GM12878 (cell line): Measurements from ENCODE around the gene CFAP161. TPM values are rescaled to one million over a fixed set of nuclear protein-coding genes. Genes with fewer than 3 reads are reported as not detected.

Experiments used
- ATAC-seq: fragments of 200-7000 bp; cut with Tn5 transposase; 3 replicates; pipeline ENCODE4 v1.9.1; 2020; ENCODE audit warnings: mild to moderate bottlenecking, moderate library complexity
- BruUV-seq: library from RNA; stranded (reverse); fragments of 400-500 nt; replicated peaks from 2 replicates; lab custom pipeline; 2021; lab: Mats Ljungman, UMichigan
- CTCF ChIA-PET: fragments of 300-600 bp; sonication (Branson Sonifier 250); formaldehyde crosslinking; extraction: SDS; loops from one replicate; lab custom pipeline; 2021; ENCODE audit warnings: inconsistent platforms; lab: Yijun Ruan, JAX
- POLR2A ChIA-PET: fragments of 350-600 bp; formaldehyde crosslinking; extraction: SDS; loops from one replicate; lab custom pipeline; 2021; ENCODE audit warnings: inconsistent platforms; lab: Charles Lee
- RAD21 ChIA-PET: fragments of 300-600 bp; sonication (Branson Sonifier 250); formaldehyde crosslinking; loops from one replicate; lab custom pipeline; 2023; ENCODE audit warnings: antibody characterized with exemption; ENCODE audit not compliant: unreplicated experiment; lab: Charles Lee
- SMC1A ChIA-PET: fragments of 300-600 bp; sonication (Branson Sonifier 250); formaldehyde crosslinking; loops from one replicate; lab custom pipeline; 2023; ENCODE audit not compliant: unreplicated experiment, uncharacterized antibody; lab: Charles Lee
- DNase-seq: peaks from one replicate; pipeline ENCODE4 v3.0.0-alpha.2; 2011; ENCODE audit warnings: low read depth, low spot score
- FAIRE-seq: peaks from 3 replicates; lab custom pipeline; 2011; peaks lifted over from hg19 to GRCh38; lab: Jason Lieb, UNC
- H2AFZ ChIP-seq: 2 replicates; pipeline ENCODE4 v1.6.0; 2011; ENCODE audit warnings: low read depth, low read length, control low read depth; ENCODE audit not compliant: control insufficient read depth
- H3K27ac ChIP-seq: 2 replicates; pipeline ENCODE4 v1.5.1; 2011; ENCODE audit warnings: control low read depth; ENCODE audit not compliant: control insufficient read depth, insufficient read depth
- H3K27me3 ChIP-seq, 2 experiments: replicated peaks in 1 of 2; 2 replicates each; pipeline versions ENCODE4 v1.6.0 to v1.6.1; 2011; ENCODE audit warnings: low read length in 1 of 2; ENCODE audit not compliant: control insufficient read depth in 2 of 2, insufficient read depth in 2 of 2
- H3K36me3 ChIP-seq, 2 experiments: 2 replicates each; pipeline ENCODE4 v1.5.1; 2011; ENCODE audit warnings: low read length in 1 of 2; ENCODE audit not compliant: control insufficient read depth in 2 of 2, insufficient read depth in 2 of 2
- H3K4me1 ChIP-seq: 2 replicates; pipeline ENCODE4 v1.6.1; 2011; ENCODE audit warnings: mild to moderate bottlenecking, low read length, moderate library complexity, mixed read lengths; ENCODE audit not compliant: control insufficient read depth, insufficient read depth
- H3K4me2 ChIP-seq: 2 replicates; pipeline ENCODE4 v1.6.0; 2011; ENCODE audit warnings: control low read depth; ENCODE audit not compliant: control insufficient read depth, insufficient read depth
- H3K4me3 ChIP-seq: fragments of 200-600 bp; sonication (generic); 2 replicates; pipeline ENCODE4 v1.5.1; 2016
- H3K79me2 ChIP-seq: 2 replicates; pipeline ENCODE4 v1.6.0; 2011; ENCODE audit warnings: low read length; ENCODE audit not compliant: control insufficient read depth, insufficient read depth
- H3K9ac ChIP-seq: 2 replicates; pipeline ENCODE4 v1.8.0; 2011; ENCODE audit warnings: low read length, control low read depth, mixed read lengths; ENCODE audit not compliant: control insufficient read depth, insufficient read depth
- H3K9me3 ChIP-seq: replicated peaks from 3 replicates; pipeline ENCODE4 v1.5.1; 2011; ENCODE audit warnings: mild to moderate bottlenecking, low read length; ENCODE audit not compliant: control insufficient read depth, insufficient read depth
- H4K20me1 ChIP-seq: 2 replicates; pipeline ENCODE4 v1.6.0; 2011; ENCODE audit not compliant: control insufficient read depth, insufficient read depth
- CEBPB ChIP-seq, 2 experiments: fragments of 150-350 bp in 1 of 2; IDR thresholded peaks; 2 replicates each; pipeline ENCODE4 v1.6.1; 2012 to 2014; ENCODE audit warnings: low read depth in 2 of 2, low read length in 2 of 2, borderline replicate concordance in 1 of 2, inconsistent platforms in 1 of 2
- E2F8 ChIP-seq: fragments of 450-650 bp; IDR thresholded peaks from 2 replicates; pipeline ENCODE4 v1.6.1; 2018; ENCODE audit warnings: mild to moderate bottlenecking, low read depth, moderate library complexity; ENCODE audit not compliant: partially characterized antibody
- ELK1 ChIP-seq: IDR thresholded peaks from 2 replicates; pipeline ENCODE4 v1.6.1; 2012; ENCODE audit warnings: low read depth, low read length, improper control_type of control experiment
- EZH2 ChIP-seq: IDR thresholded peaks from 2 replicates; pipeline ENCODE4 v1.6.1; 2012; ENCODE audit warnings: low read depth, mild to moderate bottlenecking, control low read depth, inconsistent platforms, low read length, borderline replicate concordance; ENCODE audit not compliant: control insufficient read depth
- HCFC1 ChIP-seq: fragments of 150-350 bp; IDR thresholded peaks from 2 replicates; pipeline ENCODE4 v1.6.1; 2014; ENCODE audit warnings: low read length
- IRF4 ChIP-seq: IDR thresholded peaks from 2 replicates; pipeline ENCODE4 v1.6.1; 2011; ENCODE audit warnings: low read depth, low read length
- LARP7 ChIP-seq: fragments of 450-650 bp; IDR thresholded peaks from 2 replicates; pipeline ENCODE4 v1.6.1; 2017; ENCODE audit warnings: mild to moderate bottlenecking
- MLLT1 ChIP-seq: fragments of 450-650 bp; IDR thresholded peaks from 2 replicates; pipeline ENCODE4 v1.6.1; 2016; ENCODE audit warnings: mild to moderate bottlenecking
- PML ChIP-seq: IDR thresholded peaks from 2 replicates; pipeline ENCODE4 v1.6.1; 2012; ENCODE audit warnings: low read length, inconsistent platforms
- RCOR1 ChIP-seq: conservative IDR thresholded peaks from 2 replicates; pipeline ENCODE4 v1.6.1; 2012; ENCODE audit warnings: low read depth, low read length, improper control_type of control experiment
- SIX5 ChIP-seq: IDR thresholded peaks from 2 replicates; pipeline ENCODE4 v1.6.1; 2011; ENCODE audit warnings: mild to moderate bottlenecking, low read depth, low read length, moderate library complexity; ENCODE audit not compliant: severe bottlenecking
- SUPT20H ChIP-seq: IDR thresholded peaks from 2 replicates; pipeline ENCODE4 v1.6.1; 2011; ENCODE audit warnings: low read depth, mild to moderate bottlenecking, low read length, moderate library complexity, borderline replicate concordance; ENCODE audit not compliant: control insufficient read depth
- TCF7 ChIP-seq: IDR thresholded peaks from 2 replicates; pipeline ENCODE4 v1.6.1; 2014; ENCODE audit warnings: antibody characterized with exemption, borderline replicate concordance
- ZNF592 ChIP-seq: fragments of 450-650 bp; IDR thresholded peaks from 2 replicates; pipeline ENCODE4 v1.6.1; 2017; ENCODE audit warnings: mild to moderate bottlenecking, moderate library complexity
- ZZZ3 ChIP-seq: IDR thresholded peaks from 2 replicates; pipeline ENCODE4 v1.6.1; 2011; ENCODE audit warnings: low read depth; ENCODE audit not compliant: control insufficient read depth, insufficient read length
- WGBS: methylation state at CpG from one replicate; pipeline ENCODE4 v1.1.6; 2016; ENCODE audit warnings: low lambda C conversion rate; ENCODE audit not compliant: insufficient replicate concordance, insufficient coverage; ENCODE audit errors: missing lambda C conversion rate; 5-methylcytosine and 5-hydroxymethylcytosine counted together
- in situ Hi-C: fragments of 300-500 bp; cut with MboI; formaldehyde crosslinking; loops from 9 replicates; pipeline ENCODE4 v1.14.3; 2018; ENCODE audit warnings: mixed read lengths
- intact Hi-C: fragments of 100-400 bp; cut with micrococcal nuclease; formaldehyde crosslinking; loops from one replicate; pipeline ENCODE4 v1.14.2; 2022; ENCODE audit not compliant: unreplicated experiment
- polyA plus RNA-seq, 11 experiments: library from polyadenylated mRNA; depleted of rRNA in 4 of 11; unstranded in 6 of 11; stranded (reverse) in 5 of 11; fragments of >200 nt; fragmentation: Nextera tagmentation in 4 of 11; fragmentation: Illumina TruSeq in 1 of 11; extraction: Ambion mirVana in 4 of 11; extraction: Trizol in 1 of 11; gene quantifications; 1 replicate in 1 of 11; 2 replicates in 10 of 11; pipeline versions ENCODE4 v1.2.1 to v1.2.3, GENCODE V29; 2011 to 2016; ENCODE audit warnings: inconsistent platforms in 2 of 11, missing spikeins in 2 of 11, low read depth in 1 of 11
- total RNA-seq, 4 experiments: library from RNA; depleted of rRNA in 3 of 4; stranded (reverse); fragments of >200 nt in 3 of 4; fragmentation: Illumina TruSeq in 1 of 4; extraction: Trizol in 1 of 4; gene quantifications; 2 replicates each; pipeline versions ENCODE4 v1.2.1 to v1.2.3, GENCODE V29; 2013 to 2021

The CFAP161 gene
- total and polyA plus RNA-seq, 10 of the 15 experiments (the other 5 are each of a cell fraction or from before 2014, with no cell fraction given), result 0.31 TPM; not detected in 9

- Histone ChIP-seq H2AFZ (no peak overlapping the region), H3K79me2 (no peaks in the 10 kb centered on the region), H3K36me3 (no peaks in the 10 kb centered on the region), H3K9me3 (no peaks in the 10 kb centered on the region), H4K20me1 (no peaks in the 10 kb centered on the region), H3K4me3 (no peak overlapping the region), H3K27me3 (no peaks in the 10 kb centered on the region; a peak in 1 of 4 replicates), H3K4me1 (no peaks in the 10 kb centered on the region), H3K9ac (no peak overlapping the region), H3K4me2 (no peak overlapping the region), H3K27ac (no peak overlapping the region)
- BruUV-seq, result no TSS peak
- WGBS, result 42% methylated on average over 3 of the region's 3 CpGs
- intact Hi-C loops, result no loop called here
- FAIRE-seq (no peak), ATAC-seq (no peak), DNase-seq (no peak)
- in situ Hi-C loops, result no loop called here
- ChIA-PET CTCF (interaction anchor here (2.1 kb wide), 1 partner anchor 74 kb away, joined by 12 read pairs; no protein-coding TSS in a partner anchor), SMC1A (interaction anchor here (1.0 kb wide), 1 partner anchor 75 kb away, joined by 3 read pairs; no protein-coding TSS in a partner anchor), RAD21 (no interaction called here), POLR2A (no interaction called here)
- TF ChIP-seq SIX5, result no peak
- no peak for TF ChIP-seq ELK1
- no peak for TF ChIP-seq PML
- TF ChIP-seq ZZZ3, result no peak
- TF ChIP-seq LARP7, result no peak
- no peak for TF ChIP-seq EZH2
- no peak for TF ChIP-seq MLLT1
- TF ChIP-seq IRF4, result no peak
- TF ChIP-seq CEBPB (IDR thresholded peaks at IDR 0.05; ENCODE audit: borderline replicate concordance in 1 of 2, low read depth in 2 of 2, low read length in 2 of 2), result no peak
- TF ChIP-seq SUPT20H, result no peak
- no peak for TF ChIP-seq HCFC1
- no peak for TF ChIP-seq TCF7
- TF ChIP-seq RCOR1, result no peak
- TF ChIP-seq E2F8, result no peak
- no peak for TF ChIP-seq ZNF592
Observed at GRCh38 chr15:81191701-81192100, 57.6 kb downstream of the CFAP161 start.
